Stomach (tissue), 4 donors: ENCODE measurements around the gene TMEM203.

Experiments
- CTCF ChIP-seq, 7 experiments: fragments of 450-650 bp in 4 of 7; fragments of 200-600 bp in 3 of 7; sonication (generic) in 3 of 7; IDR thresholded peaks; one replicate each; pipeline ENCODE4 v1.5.1; 2016 to 2019; ENCODE audit warnings: antibody characterized with exemption in 7 of 7, control low read depth in 2 of 7, mild to moderate bottlenecking in 1 of 7
- EP300 ChIP-seq: sonication (generic); formaldehyde crosslinking; IDR thresholded peaks from one replicate; pipeline ENCODE4 v1.6.1; 2017; ENCODE audit warnings: antibody characterized with exemption

GRCh38 chr9:137169896-137170358, 35.5 kb downstream of the TMEM203 start, which contains the start of gene LRRC26:
- TF ChIP-seq CTCF (IDR thresholded peaks at IDR 0.05) (no peak), EP300 (no peak)
